GM19438 (cell line): ENCODE measurements around the gene CDH11.

Experiments used
- ATAC-seq: cut with Tn5 transposase; IDR thresholded peaks from one replicate; pipeline ENCODE4 v1.9.1; 2021; ENCODE audit warnings: low read depth; ENCODE audit not compliant: unreplicated experiment

The CDH11 gene

DNA sequence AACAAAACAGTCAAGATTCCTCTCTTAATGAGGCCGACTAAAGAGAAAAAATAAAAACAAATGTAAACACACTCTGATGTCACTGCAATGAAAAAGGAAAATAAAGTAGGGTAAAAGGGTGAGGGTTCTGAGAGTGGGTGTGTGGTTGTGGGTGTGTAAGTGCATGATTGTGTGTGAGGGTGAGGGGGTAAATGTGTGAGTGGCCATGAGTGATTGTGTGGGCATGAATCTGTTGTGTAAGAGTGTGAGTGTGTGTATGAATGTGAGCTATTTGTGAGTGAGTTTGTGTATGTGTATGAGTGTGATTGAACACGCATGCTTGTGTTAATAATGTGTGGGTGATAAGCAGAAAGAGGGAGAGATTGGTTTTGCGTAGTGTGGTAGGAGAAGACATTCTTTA is 132.8 kb downstream of the CDH11 start:
- ATAC-seq = no peak

DNA sequence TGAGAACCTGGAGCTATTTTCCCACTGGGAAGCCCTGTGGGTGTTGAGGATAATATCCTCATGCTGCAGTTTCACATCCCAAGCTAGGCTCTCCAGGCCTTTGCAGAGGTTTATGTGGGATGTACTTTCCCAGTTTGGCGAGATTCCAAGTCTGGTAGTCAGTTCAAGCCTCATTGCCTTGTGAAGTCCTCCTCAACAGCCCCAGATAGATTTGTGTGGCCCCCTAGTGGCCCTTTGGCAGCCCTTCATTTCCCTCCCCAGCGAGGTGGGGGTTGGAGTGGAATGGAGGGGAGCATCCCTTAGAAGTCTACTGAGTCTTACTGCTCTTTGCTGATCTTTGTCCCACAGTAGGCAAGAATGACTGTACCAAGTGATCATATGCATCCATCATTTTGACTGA is 137.9 kb downstream of the CDH11 start:
- no peak for ATAC-seq

- no peak for ATAC-seq
These were observed 138.6 kb downstream of the CDH11 start for GRCh38 chr16:64983231-64983630.

GRCh38 chr16:64982581-64982980 is 139.3 kb downstream of the CDH11 start:
- ATAC-seq = no peak

DNA sequence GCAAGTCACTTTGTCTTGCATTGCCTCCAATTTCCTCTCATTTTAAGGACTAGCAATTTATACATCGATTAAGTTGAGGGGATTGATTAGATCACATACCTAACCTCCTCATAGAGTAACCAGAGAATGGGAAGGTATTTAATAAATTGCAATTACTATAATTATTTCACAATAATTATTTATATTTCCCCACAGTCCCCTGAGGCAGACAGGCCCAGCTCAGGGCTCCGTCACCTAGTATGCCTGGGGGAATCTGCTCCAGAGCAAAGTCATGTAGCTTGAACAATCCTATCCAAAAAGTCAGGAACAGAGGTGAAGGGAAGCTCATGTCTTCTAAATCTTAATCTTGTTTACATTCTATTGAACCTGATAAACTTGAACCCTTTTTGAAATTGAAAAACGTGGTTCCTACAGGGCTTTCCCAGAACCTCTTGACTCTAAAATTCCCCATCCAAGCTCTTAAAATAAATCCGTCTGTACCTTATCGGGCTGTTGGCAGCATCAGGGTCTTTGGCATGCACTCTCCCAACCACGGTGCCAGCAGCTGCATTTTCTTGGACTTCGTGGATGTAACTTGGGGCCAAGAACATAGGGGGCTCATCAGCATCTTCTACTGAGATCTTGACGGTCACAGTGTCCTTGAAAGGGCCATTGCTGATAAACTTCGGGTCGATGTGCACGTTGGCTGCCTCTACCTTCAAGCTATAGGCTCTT is 140.1 kb downstream of the CDH11 start:
- no peak for ATAC-seq

DNA sequence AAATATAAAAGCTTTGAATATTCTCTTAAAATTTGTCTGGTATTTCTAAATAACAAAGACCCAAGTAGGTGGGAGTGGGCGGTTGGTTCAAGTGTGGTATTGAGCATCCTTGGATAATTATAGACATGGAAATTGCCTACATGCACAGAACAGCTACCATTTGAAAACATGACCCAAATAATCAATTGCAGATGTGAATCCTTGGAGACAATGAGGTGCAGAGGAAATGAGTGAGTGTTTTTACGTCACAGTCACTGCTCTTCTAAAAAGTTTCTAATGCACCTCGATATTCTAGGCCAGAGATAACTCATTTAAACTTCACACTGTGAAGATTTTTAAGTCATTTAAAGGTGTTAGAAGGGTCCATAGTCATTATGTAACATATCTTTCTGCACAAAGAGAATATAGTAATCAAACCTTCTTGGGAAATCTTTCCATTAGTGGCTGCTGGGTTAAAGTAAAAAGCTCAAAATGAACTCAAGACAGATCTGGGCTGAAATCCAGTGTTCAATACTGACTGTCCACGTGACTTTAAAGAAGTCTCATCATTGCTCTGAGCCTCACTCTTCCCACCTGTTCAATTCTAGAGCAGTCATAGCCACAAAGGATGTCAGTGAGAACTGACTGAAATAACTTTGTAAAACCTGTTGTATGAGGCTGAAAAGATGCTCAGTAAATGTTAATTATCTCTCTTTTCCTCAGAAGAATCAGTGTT is 144.5 kb downstream of the CDH11 start:
- no peak for ATAC-seq

GRCh38 chr16:64975821-64976220 is 146.0 kb downstream of the CDH11 start:
- ATAC-seq = no peak

DNA sequence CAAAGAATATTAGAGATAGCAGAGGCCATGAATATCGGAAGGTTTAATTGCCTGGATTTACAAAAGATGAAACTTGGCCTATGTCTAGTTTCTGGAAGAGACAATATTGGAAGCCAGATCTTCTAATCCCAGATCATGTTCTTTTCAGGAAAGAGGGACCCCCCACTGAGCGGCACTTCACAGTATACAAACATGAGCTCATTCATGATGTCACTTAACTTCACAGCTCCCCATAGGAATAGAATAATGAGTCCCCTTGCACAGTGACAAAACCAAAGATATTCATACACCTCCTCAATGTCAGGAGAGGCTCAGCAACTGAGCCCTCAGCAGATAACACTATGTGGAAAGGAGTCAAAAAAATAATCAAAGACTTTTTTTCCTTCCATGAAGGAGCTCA is 147.5 kb downstream of the CDH11 start:
- no peak for ATAC-seq

- ATAC-seq = no peak
These were observed 148.7 kb downstream of the CDH11 start for GRCh38 chr16:64973171-64973570.

- no peak for ATAC-seq
These were observed 150.7 kb downstream of the CDH11 start for GRCh38 chr16:64971171-64971570.

- no peak for ATAC-seq
These were observed 152.6 kb downstream of the CDH11 start for GRCh38 chr16:64969221-64969620.

DNA sequence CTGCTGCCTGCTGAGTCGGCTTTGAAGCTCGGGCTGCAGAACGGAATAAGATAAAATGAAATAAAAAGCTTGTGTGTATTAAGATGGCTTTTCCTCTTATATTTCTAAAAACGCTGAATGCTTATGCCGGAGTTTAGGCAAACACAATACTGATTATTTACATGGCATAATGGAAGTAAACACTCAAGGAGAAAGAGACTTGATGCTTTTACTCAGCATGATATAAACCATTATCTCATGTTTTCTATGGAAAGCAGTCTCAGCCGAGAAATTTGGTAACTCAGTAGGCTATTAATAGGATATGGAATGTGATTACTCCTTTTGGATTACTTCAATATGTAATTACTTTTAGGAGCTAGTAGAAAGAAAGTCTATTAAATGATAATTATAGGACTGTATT is 153.3 kb downstream of the CDH11 start:
- ATAC-seq = no peak

DNA sequence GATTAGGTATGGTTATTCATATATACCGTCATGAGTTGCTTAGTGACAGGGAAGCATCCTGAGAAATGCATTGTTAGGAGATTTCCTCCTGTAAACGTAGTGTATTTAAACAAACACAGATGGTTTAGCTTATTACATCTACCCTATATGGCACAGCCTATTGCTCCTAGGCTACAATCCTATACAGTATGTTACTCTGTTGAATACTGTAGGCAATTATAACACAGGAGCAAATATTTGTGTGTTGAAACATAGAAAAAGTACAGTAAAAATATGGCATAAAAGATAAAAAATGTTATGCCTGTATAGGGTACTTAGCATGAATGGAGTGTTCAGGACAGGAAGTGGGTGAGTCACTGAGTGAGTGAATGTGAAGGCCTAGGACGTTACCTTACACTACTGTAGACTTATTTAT is 157.7 kb downstream of the CDH11 start:
- ATAC-seq = no peak

GRCh38 chr16:64962786-64963185 is 159.1 kb downstream of the CDH11 start:
- ATAC-seq = no peak

- ATAC-seq = no peak
These were observed 164.6 kb downstream of the CDH11 start for GRCh38 chr16:64957246-64957645.

- ATAC-seq = no peak
These were observed 169.7 kb downstream of the CDH11 start for GRCh38 chr16:64952177-64952576.

GRCh38 chr16:64951193-64951592 is 170.7 kb downstream of the CDH11 start:
- ATAC-seq = no peak

DNA sequence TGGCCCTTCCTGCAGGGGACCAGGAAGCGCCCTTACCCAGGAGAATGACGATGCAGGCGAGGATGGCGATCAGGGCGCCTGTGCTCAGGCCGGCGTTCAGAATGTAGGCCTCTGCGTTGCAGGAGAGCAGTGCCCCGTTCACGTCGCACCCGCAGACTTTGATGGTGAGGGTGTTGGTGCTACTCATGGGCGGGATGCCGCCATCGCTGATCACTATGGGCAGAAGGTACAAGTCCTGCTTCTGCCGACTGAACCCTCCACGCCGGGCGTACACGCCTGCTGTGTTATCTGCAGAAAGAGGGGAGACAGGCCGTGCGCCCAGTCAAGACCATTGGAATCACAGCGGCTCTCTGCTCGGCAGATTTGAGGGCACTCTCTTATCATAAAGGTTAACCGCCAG is 171.1 kb downstream of the CDH11 start:
- ATAC-seq = no peak

- no peak for ATAC-seq
These were observed 171.6 kb downstream of the CDH11 start for GRCh38 chr16:64950262-64950661.

GRCh38 chr16:64948056-64948455 is 173.8 kb downstream of the CDH11 start:
- ATAC-seq = no peak

DNA sequence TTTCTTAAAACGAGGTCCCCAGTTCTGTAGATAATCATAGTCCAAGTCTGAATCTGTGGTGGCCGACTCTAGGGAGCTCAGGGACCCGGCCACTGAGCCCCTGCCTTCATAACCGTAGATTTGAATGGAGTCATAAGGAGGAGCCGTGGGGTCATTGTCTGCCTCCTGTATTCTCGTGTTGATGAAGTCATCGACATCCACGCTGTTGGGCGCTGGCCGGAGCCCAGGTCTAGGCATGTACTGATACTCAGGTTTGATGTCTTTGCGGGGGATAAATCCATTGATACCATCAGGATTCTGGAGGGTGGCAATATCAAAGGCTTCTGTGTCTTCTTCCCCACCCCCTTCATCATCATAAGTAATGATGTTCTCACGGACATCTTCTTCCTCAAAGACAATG is 174.2 kb downstream of the CDH11 start:
- no peak for ATAC-seq

DNA sequence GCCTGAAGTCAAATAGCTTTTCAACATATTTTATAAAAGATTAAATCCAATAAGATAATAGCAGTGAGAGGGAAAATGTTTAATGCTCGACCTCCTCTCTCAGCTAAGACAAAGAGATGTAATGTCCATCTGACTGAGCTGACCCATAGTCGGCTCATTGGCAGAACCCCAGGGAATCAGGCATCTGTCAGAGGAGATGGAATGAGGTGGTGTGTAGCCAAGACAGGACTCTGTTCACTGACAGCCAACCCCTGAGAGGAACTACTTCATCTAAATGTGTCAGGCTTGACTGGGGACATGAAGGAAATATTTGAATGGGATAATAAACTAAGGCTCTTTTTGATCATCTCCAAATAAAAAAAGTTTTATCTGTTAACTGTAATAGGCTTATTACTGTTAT is 188.0 kb downstream of the CDH11 start:
- ATAC-seq = no peak
